ENCODE measurements around the gene STX8.
A peak's percentile ranks its signal among the peaks of the same experiment; 100 is the strongest.
"Not testable (repeated sequence)": the region's sequence is repeated elsewhere in the genome, so short reads cannot be mapped to it uniquely, and the experiment has no call there.

Gene STX8, protein sequence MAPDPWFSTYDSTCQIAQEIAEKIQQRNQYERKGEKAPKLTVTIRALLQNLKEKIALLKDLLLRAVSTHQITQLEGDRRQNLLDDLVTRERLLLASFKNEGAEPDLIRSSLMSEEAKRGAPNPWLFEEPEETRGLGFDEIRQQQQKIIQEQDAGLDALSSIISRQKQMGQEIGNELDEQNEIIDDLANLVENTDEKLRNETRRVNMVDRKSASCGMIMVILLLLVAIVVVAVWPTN

DNA sequence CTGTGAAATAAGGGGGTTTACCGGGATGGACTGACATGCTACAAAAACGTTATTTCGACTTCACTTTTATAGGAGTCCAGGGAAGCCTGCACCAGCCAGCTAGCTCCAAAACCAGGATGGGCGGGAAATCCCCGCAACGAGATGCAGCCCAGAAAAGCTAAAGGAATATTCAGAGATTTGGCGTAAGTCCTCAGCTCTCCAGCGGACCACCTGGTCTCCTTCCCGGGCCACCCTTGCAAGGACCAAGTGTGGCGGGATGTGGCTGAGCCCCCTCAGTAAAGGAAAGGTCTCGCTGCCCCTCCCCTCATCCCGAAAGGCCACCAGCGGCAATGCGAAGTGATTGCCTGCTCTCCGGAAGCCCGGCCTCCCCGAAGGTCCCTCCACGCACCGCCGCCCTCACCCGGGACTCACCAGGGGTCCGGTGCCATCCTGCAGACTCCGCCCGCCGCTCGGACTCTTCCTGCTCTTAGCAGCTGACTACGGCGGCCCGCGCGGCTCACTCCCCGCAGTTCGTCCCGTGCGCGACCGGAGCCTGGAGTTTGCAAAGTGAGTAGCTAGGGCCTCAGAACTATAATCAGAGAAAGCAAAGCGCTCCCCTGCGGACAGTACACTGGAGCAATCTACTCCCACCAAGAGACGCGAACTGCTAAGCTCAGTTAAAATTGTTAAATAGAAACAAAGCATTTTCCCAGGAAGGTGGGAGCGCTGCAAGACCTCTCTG lies at the start of gene STX8:
TSS of gene STX8 (minus strand) at position 440 of the 721 bp plus-strand sequence. CDS start at position 428, 12 bp downstream.
- peak; percentile 93 for DNase-seq

GRCh38 chr17:9622961-9623360 lies 47.3 kb upstream of the STX8 start:
- DNase-seq = no peak

DNA sequence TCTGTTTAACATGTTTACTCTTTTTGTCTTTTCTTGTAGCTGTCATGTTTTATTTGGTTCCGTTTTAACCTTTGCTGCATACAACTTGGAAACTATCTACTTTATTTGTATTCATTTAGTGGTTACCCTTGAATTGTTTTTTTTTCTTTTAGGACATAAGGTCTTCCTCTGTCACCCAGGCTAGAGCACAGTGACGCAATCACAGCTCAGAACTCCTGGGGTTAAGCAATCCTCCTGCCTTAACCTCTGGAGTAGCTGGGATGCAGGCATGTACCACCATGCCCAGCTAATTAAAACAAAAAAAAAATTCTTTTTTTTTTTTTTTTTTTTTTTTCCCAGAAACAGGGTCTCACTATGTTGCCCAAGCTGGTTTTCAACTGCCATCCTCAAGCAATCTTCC lies 39.9 kb upstream of the STX8 start:
- no peak for DNase-seq

DNA sequence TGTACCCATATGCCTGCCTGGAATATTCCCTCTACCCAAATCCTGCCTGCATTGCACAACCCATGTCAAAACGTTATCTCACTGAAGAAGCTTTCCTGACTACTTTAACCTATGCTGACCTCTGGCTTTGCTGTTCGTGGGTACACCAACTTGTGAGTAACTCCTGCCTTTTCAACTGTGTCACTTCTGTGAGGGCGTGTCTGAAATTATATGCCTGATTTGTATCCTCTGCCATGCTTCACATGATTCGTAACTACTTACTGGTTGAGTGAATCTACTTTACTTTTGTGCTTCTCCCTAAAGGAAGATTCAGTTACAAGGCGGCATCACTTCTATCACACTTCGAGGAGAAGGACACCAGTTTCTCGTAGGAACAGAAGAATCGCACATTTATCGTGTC lies 36.4 kb upstream of the STX8 start:
- no peak for DNase-seq

DNA sequence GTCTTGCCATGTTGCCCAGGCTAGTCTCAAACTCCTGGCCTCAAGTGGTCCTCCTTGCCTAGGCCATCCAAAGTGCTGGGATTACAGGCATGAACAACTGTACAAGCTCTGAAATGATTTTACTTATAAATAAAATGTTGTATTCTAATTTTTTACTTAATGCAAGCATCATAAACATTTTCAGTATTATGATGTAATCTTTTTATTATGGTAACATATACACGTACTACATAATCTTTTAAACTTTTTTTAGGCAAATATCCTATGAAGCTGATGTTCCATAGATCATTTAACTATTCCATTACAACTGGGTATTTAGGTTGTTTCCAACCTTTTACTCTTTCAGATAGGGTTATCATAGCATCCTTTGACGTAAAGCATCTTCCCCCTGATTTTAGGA lies 35.9 kb upstream of the STX8 start:
- no peak for DNase-seq

DNA sequence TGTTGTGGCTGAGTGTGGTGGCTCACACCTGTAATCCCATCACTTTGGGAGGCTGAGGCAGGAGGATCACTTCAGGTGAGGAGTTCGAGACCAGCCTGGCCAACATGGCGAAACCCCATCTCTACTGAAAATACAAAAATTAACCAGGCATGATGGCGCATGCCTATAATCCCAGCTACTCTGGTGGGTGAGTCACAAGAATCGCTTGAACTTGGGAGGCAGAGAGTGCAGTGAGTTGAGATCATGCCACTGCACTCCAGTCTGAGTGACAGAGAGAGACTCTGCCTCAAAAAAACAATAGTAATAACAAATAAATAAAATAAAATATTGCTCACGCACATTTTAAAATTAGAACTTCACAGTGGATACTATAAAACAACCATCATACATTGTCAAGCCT lies 31.4 kb upstream of the STX8 start:
- DNase-seq = not testable (repeated sequence)

DNA sequence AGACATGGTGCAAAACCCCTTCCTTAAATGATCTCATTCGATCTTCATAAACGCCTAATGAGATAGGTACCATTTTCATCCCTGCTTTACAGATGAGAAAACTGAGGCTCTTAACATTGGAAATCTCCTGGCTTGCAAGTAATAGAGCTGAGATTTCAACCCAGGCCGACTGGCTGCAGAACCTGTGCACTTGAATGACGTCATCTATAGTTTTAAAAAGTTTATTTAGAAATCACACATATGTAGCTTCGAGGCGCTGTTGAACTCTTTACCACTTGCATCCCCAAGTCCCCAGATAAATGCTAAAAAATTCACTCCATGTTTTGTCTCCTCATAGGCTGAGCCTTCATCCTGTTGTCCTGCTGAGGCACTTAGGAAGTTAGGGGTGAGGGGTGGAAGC lies 30.8 kb upstream of the STX8 start:
- no peak for DNase-seq

DNA sequence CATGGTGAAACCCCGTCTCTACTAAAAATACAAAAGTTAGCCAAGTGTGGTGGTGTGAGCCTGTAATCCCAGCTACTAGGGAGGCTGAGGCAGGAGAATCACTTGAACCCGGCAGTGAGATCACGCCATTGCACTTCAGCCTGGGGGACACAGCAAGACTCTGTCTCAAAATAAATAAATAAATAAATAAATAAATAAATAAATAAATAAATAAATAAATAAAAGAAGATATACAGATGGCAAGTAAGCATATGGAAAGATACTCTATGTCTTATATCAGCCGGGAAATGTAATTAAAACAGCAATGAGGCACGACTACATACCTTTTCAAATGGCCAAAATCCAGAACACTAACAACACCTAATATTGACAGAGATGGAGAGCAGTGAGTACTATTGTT lies 29.0 kb upstream of the STX8 start:
- DNase-seq = not testable (repeated sequence)

DNA sequence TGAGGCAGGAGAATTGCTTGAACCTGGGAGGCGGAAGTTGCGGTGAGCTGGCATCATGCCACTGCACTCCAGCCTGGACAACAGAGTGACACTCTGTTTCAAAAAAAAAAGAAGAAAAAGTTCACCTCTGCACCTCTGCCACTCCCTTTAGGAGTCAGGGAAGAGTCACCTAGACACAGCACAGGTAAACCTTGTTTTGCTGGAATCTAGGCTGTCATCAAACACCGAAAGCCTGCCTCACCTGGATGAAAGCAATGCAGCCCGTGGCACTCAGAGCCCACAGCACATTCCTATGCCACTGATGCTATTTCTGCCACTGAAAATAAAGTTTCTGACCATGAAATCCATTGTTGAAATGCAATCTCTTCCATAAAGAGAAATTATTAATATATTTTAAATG lies 23.0 kb upstream of the STX8 start:
- DNase-seq = no peak

GRCh38 chr17:9597638-9598037 lies 22.0 kb upstream of the STX8 start:
- not testable (repeated sequence) for DNase-seq

DNA sequence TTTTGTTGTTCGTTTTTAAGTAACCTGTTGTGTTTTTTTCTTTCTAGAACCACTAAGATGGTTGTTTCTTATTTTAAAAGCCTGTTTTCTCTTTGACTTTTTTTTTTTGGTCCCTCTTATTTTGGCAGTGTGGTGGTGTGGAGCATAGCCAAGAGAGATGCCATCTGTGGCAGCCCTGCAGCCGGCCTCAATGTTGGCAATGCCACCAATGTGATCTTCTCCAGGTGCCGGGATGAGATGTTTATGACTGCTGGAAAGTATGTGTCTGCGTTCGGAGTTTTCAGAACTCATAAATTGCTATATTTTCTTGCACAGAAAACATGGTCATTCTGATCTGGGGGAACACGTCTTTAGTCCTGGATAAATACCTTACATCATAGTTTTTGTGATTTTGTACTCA lies 18.4 kb upstream of the STX8 start:
- no peak for DNase-seq

DNA sequence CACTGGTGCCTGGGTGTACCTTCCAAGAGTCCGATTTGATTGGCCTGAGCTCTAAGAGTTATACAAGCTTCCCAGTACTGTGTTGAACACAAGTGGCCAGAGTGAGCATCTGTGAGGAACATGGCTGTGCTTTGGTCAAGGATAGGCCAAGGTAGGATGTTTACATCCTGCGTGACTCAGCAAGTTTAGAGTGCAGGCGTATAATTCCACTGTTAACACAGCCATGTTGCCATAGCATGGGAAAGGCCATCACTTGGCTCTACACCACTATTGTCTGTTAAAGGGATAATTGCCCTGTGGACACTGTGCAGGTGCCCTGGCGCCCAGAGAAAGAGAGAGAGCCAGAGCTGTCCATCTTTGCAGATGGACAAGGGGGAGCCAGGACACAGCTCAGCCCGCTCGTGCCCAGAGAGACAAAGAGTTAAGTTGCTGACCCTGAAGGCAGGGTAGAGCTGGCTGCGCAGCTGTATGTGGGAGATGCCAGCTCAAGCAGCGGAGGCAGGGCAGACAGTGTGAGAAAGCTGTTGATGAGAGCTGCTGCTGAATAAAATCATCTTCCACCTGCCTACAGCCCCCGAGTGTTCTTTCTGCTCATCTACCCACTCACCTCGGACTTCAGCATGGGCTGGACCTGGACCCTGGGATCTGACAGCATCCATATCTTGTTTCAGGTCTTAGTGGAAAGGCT lies 12.5 kb upstream of the STX8 start:
- no peak for DNase-seq

GRCh38 chr17:9577373-9577709 lies 1.7 kb upstream of the STX8 start:
- no peak for DNase-seq

DNA sequence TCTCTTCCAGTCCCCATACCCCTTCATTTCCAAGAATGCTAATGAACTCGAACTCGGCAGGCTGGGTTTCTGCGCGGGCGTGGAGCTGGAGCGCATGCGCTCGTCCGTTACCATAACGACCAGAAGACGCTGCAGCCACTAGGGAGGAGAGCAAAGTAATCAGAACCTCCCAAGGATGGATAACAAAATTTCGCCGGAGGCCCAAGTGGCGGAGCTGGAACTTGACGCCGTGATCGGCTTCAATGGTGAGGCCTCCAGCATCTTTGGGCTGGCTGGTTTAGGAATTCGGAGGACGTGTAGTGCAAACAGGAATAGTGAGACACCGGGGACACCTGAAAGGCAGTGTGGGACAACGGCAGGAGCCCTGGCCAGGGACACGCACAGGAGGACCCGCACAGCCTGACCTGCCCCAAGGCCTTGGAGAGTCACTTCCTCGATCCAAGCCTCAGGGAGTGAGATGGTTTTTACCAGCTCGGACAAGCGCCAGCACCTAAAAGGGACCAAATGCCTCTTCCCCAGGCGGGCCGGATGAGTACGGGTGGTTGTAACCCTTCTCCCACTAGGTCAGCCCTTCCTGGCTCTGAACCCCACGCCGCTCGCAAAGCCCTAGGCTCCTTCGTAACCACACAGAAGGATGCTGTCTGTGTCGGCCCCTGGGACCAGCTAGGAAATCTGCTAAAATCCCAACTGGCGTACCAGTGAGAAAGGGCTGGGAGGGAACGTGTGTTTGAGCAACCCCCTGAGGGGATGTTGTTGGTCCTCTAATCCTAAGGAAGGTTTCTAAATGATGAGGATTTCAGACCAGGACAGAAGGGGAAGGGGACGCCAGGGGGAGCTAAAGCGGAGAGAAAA lies 1.1 kb upstream of the STX8 start, which contains the start of gene CFAP52:
TSS of gene CFAP52 (plus strand) at position 122 of the 852 bp plus-strand sequence. CDS start at position 176, 54 bp downstream.
- peak; percentile 84 for DNase-seq

GRCh38 chr17:9571201-9571600 lies 4.4 kb downstream of the STX8 start:
- DNase-seq = no peak

GRCh38 chr17:9568957-9569588 lies 6.5 kb downstream of the STX8 start:
- no peak for DNase-seq

- no peak for DNase-seq
Observed at GRCh38 chr17:9568004-9568403, 7.6 kb downstream of the STX8 start.

GRCh38 chr17:9566739-9567138 lies 8.9 kb downstream of the STX8 start:
- not testable (repeated sequence) for DNase-seq

DNA sequence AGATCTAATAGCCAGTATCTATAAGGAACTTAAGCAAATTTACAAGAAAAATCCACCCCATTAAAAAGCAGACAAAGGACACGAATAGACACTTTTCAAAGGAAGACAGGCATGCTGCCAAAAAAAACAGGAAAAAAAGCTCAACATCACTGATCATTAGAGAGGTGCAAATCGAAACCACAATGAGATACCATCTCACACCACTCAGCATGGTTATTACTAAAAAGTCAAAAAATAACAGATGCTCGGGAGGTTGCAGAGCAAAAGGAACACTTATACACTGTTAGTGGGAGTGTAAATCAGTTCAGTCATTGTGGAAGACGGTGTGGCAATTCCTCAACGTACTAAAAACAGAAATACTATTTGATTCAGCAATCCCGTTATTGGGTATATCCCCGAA lies 9.6 kb downstream of the STX8 start:
- no peak for DNase-seq

- DNase-seq = no peak
Observed at GRCh38 chr17:9564104-9564503, 11.5 kb downstream of the STX8 start.

GRCh38 chr17:9557857-9558256 lies 17.8 kb downstream of the STX8 start:
- DNase-seq = no peak

GRCh38 chr17:9557161-9557755 lies 18.4 kb downstream of the STX8 start:
- no peak for DNase-seq

All from stimulated activated CD8-positive, alpha-beta memory T cell treated with anti-CD3 and anti-CD28 coated beads, Interleukin-4, amount 100 ng/mL, for 48 hours (primary cell).